Measurements from ENCODE around the gene USP8.

DNA sequence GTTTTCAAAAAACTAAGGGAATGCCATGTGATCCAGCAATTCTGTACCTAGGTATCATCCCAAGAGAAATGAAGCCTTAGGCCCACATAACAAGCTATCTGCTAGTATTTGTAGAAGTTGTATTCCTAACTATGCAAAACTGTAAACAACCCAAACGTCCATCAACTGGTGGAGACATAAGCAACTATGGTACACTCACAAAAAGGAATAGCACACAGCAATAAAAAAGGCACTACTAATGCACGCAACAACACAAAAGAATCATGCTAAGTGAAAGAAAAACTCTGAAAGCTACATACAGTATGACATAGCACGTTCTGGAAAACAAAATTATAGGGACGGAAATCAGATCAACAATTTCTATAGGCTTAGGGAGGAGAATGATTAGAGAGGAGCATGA lies 107.0 kb downstream of the USP8 start:
- TF ChIP-seq, protein P1, sequence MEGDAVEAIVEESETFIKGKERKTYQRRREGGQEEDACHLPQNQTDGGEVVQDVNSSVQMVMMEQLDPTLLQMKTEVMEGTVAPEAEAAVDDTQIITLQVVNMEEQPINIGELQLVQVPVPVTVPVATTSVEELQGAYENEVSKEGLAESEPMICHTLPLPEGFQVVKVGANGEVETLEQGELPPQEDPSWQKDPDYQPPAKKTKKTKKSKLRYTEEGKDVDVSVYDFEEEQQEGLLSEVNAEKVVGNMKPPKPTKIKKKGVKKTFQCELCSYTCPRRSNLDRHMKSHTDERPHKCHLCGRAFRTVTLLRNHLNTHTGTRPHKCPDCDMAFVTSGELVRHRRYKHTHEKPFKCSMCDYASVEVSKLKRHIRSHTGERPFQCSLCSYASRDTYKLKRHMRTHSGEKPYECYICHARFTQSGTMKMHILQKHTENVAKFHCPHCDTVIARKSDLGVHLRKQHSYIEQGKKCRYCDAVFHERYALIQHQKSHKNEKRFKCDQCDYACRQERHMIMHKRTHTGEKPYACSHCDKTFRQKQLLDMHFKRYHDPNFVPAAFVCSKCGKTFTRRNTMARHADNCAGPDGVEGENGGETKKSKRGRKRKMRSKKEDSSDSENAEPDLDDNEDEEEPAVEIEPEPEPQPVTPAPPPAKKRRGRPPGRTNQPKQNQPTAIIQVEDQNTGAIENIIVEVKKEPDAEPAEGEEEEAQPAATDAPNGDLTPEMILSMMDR (IDR thresholded peaks at IDR 0.05; ENCODE audit: low read depth, low read length) = no peak
- TF ChIP-seq EZH2phosphoT487 (IDR thresholded peaks at IDR 0.05; ENCODE audit: low read depth) = no peak
